Natural killer cell (primary cell): ENCODE results near the gene BOLA1. TPM values are rescaled to one million over a fixed set of nuclear protein-coding genes. Genes with fewer than 3 reads are reported as not detected.

ENCODE experiments used
- ATAC-seq, 3 donors: fragments of 150-1000 bp in 2 of 3; fragments of 200-7000 bp in 1 of 3; cut with Tn5 transposase; 1 replicate in 1 of 3; 2 replicates in 2 of 3; pipeline ENCODE4 v1.10.0; 2021; ENCODE audit warnings: mild to moderate bottlenecking in 2 of 3, moderate library complexity in 2 of 3
- DNase-seq, 2 donors: peaks; one replicate each; pipeline versions ENCODE4 v3.0.0 to v3.0.0-alpha.2; 2013 to 2021; ENCODE audit warnings: mixed read lengths in 1 of 2
- H3K27ac ChIP-seq: one replicate; pipeline ENCODE4 v1.5.1; 2013; ENCODE audit warnings: mild to moderate bottlenecking, low read length
- H3K27me3 ChIP-seq: one replicate; pipeline ENCODE4 v1.6.1; 2013; ENCODE audit warnings: low read length; ENCODE audit not compliant: control insufficient read depth, insufficient read depth
- H3K36me3 ChIP-seq: one replicate; pipeline ENCODE4 v1.6.1; 2013; ENCODE audit warnings: low read length; ENCODE audit not compliant: control insufficient read depth, insufficient read depth
- H3K4me1 ChIP-seq: one replicate; pipeline ENCODE4 v1.6.1; 2013; ENCODE audit warnings: low read length; ENCODE audit not compliant: control insufficient read depth, insufficient read depth
- H3K4me3 ChIP-seq: one replicate; pipeline ENCODE4 v1.5.1; 2013; ENCODE audit warnings: low read length
- H3K9me3 ChIP-seq: one replicate; pipeline ENCODE4 v1.6.1; 2013; ENCODE audit warnings: low read length; ENCODE audit not compliant: control insufficient read depth, insufficient read depth
- H3K27ac Mint-ChIP-seq, 2 donors: one replicate each; pipeline ENCODE4 v1.8.0; 2022; ENCODE audit warnings: mild to moderate bottlenecking in 2 of 2, mixed read lengths in 2 of 2, moderate library complexity in 1 of 2
- H3K27me3 Mint-ChIP-seq, 2 donors: one replicate each; pipeline ENCODE4 v1.8.0; 2022; ENCODE audit warnings: low read depth in 2 of 2, mixed read lengths in 2 of 2
- H3K36me3 Mint-ChIP-seq: one replicate; pipeline ENCODE4 v1.8.0; 2022; ENCODE audit warnings: mixed read lengths
- H3K4me1 Mint-ChIP-seq, 2 donors: one replicate each; pipeline ENCODE4 v1.8.0; 2022; ENCODE audit warnings: mixed read lengths in 2 of 2
- H3K4me3 Mint-ChIP-seq: one replicate; pipeline ENCODE4 v1.8.0; 2022; ENCODE audit warnings: mild to moderate bottlenecking, moderate library complexity, mixed read lengths
- H3K9me3 Mint-ChIP-seq, 2 donors: one replicate each; pipeline ENCODE4 v1.8.0; 2022; ENCODE audit warnings: mixed read lengths in 2 of 2
- WGBS: methylation state at CpG from one replicate; pipeline ENCODE4 v1.1.7; 2013; ENCODE audit warnings: missing lambda C conversion rate; ENCODE audit not compliant: insufficient coverage; 5-methylcytosine and 5-hydroxymethylcytosine counted together
- intact Hi-C: fragments of 100-400 bp; cut with micrococcal nuclease; formaldehyde crosslinking; loops from one replicate; pipeline ENCODE4 v1.14.2; 2022
- total RNA-seq, 4 donors: library from RNA; stranded (reverse); fragments of 120-200 nt in 1 of 4; gene quantifications; one replicate each; pipeline versions ENCODE4 v1.2.3 to v1.2.4, GENCODE V29; 2013 to 2022
- TF ChIP-seq, protein P1 (sequence below): fragments of 200-600 bp; IDR thresholded peaks from one replicate; pipeline ENCODE4 v1.8.0; 2022; ENCODE audit warnings: antibody characterized with exemption

BOLA1 gene
- total RNA-seq, 3 donors from 2014 or later (not counting 1 experiment from before 2014, with no cell fraction given) = 7.0 to 8.3 (median 7.9) TPM

DNA sequence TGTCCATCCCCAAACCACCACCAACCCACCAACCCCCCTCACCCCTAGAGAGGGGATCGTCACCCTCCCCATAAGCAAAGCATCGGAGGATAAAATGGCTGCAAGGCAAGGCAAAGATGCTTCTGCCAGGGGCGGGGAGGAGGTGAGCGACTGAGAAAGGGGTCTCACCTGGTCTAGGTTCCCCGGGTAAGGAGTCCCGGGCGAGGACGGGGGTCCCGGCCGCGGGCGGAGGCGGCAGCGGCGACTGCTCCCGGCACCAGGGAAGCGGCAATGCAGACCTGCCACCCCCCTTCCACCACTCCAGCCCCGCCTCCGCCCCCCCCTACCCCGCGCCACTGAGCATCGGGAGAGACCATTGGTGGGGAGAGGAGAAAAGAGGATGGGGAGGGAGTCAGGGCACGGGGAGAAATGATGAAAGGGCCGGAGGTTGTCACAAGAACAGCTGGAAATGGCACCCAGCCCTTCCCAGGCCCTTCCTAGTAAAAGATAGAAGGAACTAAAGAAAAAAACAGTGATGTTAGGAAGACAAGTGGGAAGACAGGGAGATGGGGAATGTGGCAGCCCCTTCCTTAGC is 18.3 kb downstream of the BOLA1 start, which contains the start of gene SV2A:
SV2A (minus strand) TSS at position 274 of the 574 bp plus-strand sequence. CDS start 4,004 bp downstream, outside the sequence.
- Histone ChIP-seq H3K9me3 (no peaks in the 10 kb centered on the region), H3K4me1 (peaks cover 22% of the 10 kb centered on the region), H3K27me3 (peaks cover 4% of the 10 kb centered on the region), H3K36me3 (peaks cover 9% of the 10 kb centered on the region), H3K4me3 (peak within 1 kb of the TSS; percentile 45), H3K27ac (no peak within 1 kb of the TSS)
- Mint-ChIP-seq H3K36me3 (no peaks in the 10 kb centered on the region), H3K4me3 (peak within 1 kb of the TSS; percentile 40), H3K27ac (peak within 1 kb of the TSS in 1 of 2 donors; percentile 18), H3K27me3 (peaks cover 18 to 26% of the 10 kb centered on the region in 2 donors), H3K4me1 (peaks cover 6 to 24% of the 10 kb centered on the region in 2 donors), H3K9me3 (no peaks in the 10 kb centered on the region)
- WGBS = 0% methylated on average over 17 of the region's 24 CpGs
- DNase-seq (peak in 1 of 2 donors; percentile 64), ATAC-seq (peak in 2 of 3 donors; percentile 47 to 49)
- TF ChIP-seq, protein P1, sequence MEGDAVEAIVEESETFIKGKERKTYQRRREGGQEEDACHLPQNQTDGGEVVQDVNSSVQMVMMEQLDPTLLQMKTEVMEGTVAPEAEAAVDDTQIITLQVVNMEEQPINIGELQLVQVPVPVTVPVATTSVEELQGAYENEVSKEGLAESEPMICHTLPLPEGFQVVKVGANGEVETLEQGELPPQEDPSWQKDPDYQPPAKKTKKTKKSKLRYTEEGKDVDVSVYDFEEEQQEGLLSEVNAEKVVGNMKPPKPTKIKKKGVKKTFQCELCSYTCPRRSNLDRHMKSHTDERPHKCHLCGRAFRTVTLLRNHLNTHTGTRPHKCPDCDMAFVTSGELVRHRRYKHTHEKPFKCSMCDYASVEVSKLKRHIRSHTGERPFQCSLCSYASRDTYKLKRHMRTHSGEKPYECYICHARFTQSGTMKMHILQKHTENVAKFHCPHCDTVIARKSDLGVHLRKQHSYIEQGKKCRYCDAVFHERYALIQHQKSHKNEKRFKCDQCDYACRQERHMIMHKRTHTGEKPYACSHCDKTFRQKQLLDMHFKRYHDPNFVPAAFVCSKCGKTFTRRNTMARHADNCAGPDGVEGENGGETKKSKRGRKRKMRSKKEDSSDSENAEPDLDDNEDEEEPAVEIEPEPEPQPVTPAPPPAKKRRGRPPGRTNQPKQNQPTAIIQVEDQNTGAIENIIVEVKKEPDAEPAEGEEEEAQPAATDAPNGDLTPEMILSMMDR = no peak
- intact Hi-C loops = no loop called here

GRCh38 chr1:149923626-149924025 is 24.3 kb downstream of the BOLA1 start:
- intact Hi-C loops = no loop called here
- H3K27ac Mint-ChIP-seq = peak overlapping the region in 1 of 2 donors; percentile 2
- H3K36me3 Mint-ChIP-seq = peaks cover 25% of the 10 kb centered on the region

DNA sequence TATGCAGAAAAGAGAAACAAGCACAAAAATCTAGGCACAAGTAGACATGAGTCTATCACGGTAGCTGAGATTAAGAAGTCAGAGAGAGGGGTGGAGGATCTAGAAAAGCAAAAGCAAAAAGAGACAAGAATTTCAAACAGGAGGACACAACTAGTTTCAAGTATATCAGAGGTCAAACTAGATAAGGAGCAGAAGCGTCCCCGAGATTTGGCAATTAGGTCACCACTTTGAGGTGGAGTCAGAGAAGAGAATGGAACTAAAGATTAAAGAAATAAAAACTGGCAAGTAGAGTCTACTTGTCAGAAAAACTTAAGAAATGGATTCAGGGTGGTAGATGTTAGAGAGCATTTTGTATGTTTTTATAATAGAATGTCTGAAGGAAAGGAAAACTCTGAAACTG is 26.0 kb downstream of the BOLA1 start:
- Mint-ChIP-seq H3K36me3 (peaks cover 25% of the 10 kb centered on the region), H3K9me3 (no peaks in the 10 kb centered on the region), H3K27me3 (no peaks in the 10 kb centered on the region), H3K4me3 (peak overlapping the region; percentile 63), H3K4me1 (peaks cover 44 to 57% of the 10 kb centered on the region in 2 donors), H3K27ac (peak overlapping the region; percentile 54 to 96)
- ATAC-seq (no peak), DNase-seq (no peak)
- no peaks in the 10 kb centered on the region for H3K27me3 ChIP-seq
- peaks cover 49% of the 10 kb centered on the region for H3K36me3 ChIP-seq
- 96% methylated on average over 3 of the region's 3 CpGs for WGBS
- no peak overlapping the region for H3K4me3 ChIP-seq
- intact Hi-C loops = no loop called here
- no peaks in the 10 kb centered on the region for H3K9me3 ChIP-seq
- H3K4me1 ChIP-seq = peaks cover 33% of the 10 kb centered on the region
- no peak overlapping the region for H3K27ac ChIP-seq
- TF ChIP-seq, protein P1 = no peak

More at GRCh38 chr1:149923626-149924025, 24.3 kb downstream of the BOLA1 start:
- peaks cover 35 to 46% of the 10 kb centered on the region in 2 donors for H3K4me1 Mint-ChIP-seq
- H3K36me3 ChIP-seq = peaks cover 49% of the 10 kb centered on the region
- no peaks in the 10 kb centered on the region for H3K27me3 ChIP-seq
- no peak for DNase-seq
- no peak overlapping the region for H3K4me3 Mint-ChIP-seq
- peaks cover 27% of the 10 kb centered on the region for H3K4me1 ChIP-seq
- no peak overlapping the region for H3K27ac ChIP-seq
- WGBS = 95% methylated on average over 10 of the region's 10 CpGs
- no peaks in the 10 kb centered on the region for H3K9me3 ChIP-seq
- H3K27me3 Mint-ChIP-seq = peaks cover 3% of the 10 kb centered on the region in 2 donors
- H3K9me3 Mint-ChIP-seq = no peaks in the 10 kb centered on the region
- ATAC-seq = no peak
- no peak overlapping the region for H3K4me3 ChIP-seq
- TF ChIP-seq, protein P1 = no peak

DNA sequence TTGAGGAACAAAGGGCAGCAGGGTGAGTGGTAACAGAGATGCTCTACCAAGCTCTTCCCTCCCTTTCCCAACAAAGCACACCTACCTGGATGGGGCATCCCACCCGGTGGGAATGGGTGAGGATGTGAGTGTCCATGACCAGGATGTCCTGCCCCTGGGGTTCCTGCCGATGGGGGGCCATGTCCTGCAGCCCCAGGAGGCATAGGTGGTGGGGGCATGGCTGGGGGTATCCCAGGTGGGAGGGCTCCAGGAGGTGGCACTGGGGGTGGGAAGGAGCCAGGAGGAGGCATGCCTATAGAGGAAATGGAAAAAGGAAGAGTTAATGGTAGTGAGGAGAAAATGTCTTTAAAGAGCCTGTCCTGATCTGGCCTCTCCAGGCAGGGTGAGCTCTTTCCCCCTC is 26.4 kb downstream of the BOLA1 start:
- ATAC-seq = no peak
- peaks cover 49% of the 10 kb centered on the region for H3K36me3 ChIP-seq
- peaks cover 44 to 57% of the 10 kb centered on the region in 2 donors for H3K4me1 Mint-ChIP-seq
- intact Hi-C loops = no loop called here
- peaks cover 33% of the 10 kb centered on the region for H3K4me1 ChIP-seq
- no peak overlapping the region for H3K27ac ChIP-seq
- no peaks in the 10 kb centered on the region for H3K9me3 ChIP-seq
- H3K4me3 Mint-ChIP-seq = peak overlapping the region; percentile 98
- no peaks in the 10 kb centered on the region for H3K27me3 ChIP-seq
- H3K36me3 Mint-ChIP-seq = peaks cover 25% of the 10 kb centered on the region
- H3K27me3 Mint-ChIP-seq = no peaks in the 10 kb centered on the region
- WGBS = 100% methylated on average over 2 of the region's 2 CpGs
- DNase-seq = no peak
- no peak overlapping the region for H3K4me3 ChIP-seq
- peak overlapping the region; percentile 54 to 96 for H3K27ac Mint-ChIP-seq
- TF ChIP-seq, protein P1 = no peak
- H3K9me3 Mint-ChIP-seq = no peaks in the 10 kb centered on the region
